ENCODE data around the gene CD38.

GRCh38 chr4:15833801-15834200, 55.7 kb downstream of the CD38 start:
- TF ChIP-seq RCOR1 (IDR thresholded peaks at IDR 0.05; ENCODE audit: low read depth, low read length) = no peak
- TF ChIP-seq REST (IDR thresholded peaks at IDR 0.05) = no peak
- no peak for TF ChIP-seq MAX (IDR thresholded peaks at IDR 0.05)
- no peak for TF ChIP-seq CTCF (IDR thresholded peaks at IDR 0.05)
- no peak for TF ChIP-seq KDM5A (IDR thresholded peaks at IDR 0.05)
- TF ChIP-seq CEBPB (IDR thresholded peaks at IDR 0.05) = no peak
- no peak for TF ChIP-seq EP300 (IDR thresholded peaks at IDR 0.05)
